C1 segment of cervical spinal cord (tissue), 14 donors: Measurements from ENCODE around the gene DNER.

Experiments used
- DNase-seq, 14 donors: peaks; one replicate each; lab custom pipeline; 2025; lab: John Stamatoyannopoulos, UW

The DNER gene

DNA sequence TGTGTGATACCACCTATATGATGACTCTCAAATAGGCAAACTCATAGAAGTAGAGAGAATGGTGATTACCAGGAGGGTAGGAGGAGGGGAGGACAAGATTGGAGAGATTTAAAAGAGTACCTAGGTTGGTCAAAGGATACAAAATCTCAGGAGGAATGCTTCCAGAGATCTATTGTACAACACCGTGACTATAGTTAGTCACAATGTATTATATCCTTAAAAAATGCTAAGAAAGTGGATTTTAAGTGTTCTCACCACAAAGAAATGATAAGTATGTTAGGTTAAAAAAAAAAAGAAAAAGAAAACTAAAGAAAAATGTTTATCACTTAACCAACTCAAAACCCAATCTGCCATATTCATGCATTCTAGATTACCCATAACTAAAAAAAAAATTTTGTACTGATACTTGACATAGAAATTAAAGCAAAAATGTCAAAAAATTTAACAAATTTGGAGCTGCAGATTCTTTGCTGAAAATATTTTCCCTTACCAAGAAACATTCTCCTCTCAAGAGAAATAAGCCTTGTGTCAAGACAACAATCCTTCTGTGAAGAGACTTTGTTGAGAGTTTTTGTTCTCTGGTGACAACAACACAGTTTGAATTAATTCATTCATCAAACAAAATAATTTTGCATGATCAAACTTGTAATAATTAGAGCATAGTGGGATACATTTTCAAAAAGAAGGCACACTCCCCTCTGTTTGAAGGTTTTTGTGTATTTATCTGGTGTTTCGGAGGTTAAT is 213.1 kb downstream of the DNER start:
- DNase-seq: no peak

GRCh38 chr2:229492034-229492433 is 222.3 kb downstream of the DNER start:
- DNase-seq: no peak

DNA sequence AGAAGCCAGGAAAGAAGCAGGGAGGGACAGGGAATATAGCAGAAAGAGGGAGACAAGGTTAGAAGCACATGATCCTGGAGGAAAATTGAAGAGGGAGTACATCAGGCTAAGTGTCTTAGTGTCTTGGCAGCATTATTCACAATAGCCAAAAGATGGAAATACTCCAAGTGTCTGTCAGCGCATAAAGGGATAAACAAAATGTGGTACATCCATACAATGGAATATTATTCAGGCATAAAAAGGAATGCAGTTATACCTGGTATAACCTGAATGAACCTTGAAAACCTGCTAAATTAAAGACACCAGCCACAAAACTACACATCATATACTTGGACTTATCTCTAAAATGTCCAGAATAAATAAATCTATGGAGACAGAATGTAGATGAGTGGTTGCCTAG is 224.2 kb downstream of the DNER start:
- no peak for DNase-seq

DNA sequence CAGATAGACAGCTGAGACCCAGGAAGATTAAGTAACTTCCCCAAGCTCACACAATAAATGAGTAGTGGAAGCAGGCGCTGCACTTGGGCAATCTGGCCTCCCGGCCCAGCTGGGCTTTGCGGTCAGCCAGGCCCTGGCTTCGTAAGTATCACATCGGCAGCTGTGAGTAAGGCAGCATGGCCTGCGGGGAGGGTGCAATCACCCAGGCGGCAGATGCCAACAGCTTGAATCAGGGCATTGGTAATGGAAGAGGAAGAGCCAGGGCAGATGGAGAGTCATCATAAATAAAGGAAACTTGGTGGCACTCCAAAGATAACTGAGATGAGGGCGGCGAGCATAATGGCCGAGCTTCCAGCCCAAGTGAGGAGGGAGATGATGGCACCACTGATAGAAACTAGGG is 225.3 kb downstream of the DNER start:
- peak in 4 of 14 donors; percentile 7 to 61 (median 22) for DNase-seq

GRCh38 chr2:229488232-229488631 is 226.1 kb downstream of the DNER start:
- no peak for DNase-seq

GRCh38 chr2:229486673-229487072 is 227.7 kb downstream of the DNER start:
- no peak for DNase-seq

DNA sequence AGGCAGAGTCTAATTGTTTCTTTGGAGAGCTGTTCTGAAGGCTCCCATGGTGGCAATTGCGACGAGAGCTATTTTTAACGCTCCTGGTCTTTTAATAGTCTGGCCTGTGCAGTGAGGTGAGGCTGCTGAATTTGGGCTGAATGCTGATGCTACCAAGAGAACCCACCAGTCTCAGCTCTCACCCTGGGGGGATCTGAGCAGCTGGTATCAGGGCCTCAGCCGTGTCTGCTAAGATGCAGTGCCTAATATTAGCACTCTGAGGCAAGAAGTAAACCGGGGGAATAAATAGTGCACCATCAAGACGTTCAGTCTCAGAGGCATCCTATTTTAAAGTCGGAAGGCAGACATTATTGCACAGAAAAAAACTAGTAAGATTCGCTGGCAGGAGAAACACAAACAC is 228.5 kb downstream of the DNER start:
- DNase-seq: peak in 1 of 14 donors; percentile 61

GRCh38 chr2:229477269-229477755 is 237.0 kb downstream of the DNER start:
- no peak for DNase-seq

DNA sequence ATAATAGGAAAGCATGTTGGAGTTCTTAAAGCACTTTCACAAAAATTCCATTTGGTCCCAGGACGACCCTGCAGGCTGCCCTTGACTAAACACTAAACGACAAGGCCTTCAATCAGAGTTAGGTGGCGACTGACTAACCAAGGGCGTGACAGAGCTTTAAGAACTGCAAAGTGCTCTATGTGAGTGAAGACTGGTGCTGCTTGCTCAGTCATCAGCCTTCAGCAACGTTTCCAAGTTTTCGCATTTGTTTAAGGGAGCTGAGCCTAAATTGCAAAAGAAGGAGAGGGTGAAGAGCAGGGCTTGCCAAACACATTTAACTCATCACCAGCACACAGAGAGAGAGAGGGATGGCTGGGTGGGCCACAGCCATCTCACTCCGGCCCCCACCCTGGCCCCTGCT is 238.6 kb downstream of the DNER start:
- no peak for DNase-seq

GRCh38 chr2:229474125-229474524 is 240.2 kb downstream of the DNER start:
- DNase-seq: no peak

- no peak for DNase-seq
Observed at GRCh38 chr2:229470781-229471180, 243.6 kb downstream of the DNER start.

DNA sequence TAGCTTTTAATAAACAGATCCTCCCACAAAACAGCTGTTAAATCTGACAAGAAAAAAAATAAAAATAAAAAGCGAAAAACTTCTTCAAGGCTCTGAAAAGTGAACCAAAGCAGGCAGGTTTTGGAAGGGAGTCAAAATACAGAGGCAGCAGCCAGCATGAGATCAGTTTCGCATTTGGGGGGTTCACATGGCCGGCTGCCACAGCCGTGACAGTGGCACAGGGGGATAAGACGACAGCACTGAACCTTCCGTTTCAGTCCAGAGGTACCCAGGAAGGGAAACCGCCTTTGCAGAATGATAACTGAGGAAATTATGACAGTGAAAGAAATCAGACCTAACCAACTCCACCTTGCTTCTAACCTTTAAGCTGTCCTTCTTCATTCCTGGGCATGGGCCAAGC is 246.6 kb downstream of the DNER start:
- DNase-seq: no peak

GRCh38 chr2:229463841-229464346 is 250.5 kb downstream of the DNER start:
- no peak for DNase-seq

GRCh38 chr2:229462112-229462511 is 252.2 kb downstream of the DNER start:
- no peak for DNase-seq

GRCh38 chr2:229456091-229456490 is 258.3 kb downstream of the DNER start:
- no peak for DNase-seq

- no peak for DNase-seq
Observed at GRCh38 chr2:229454934-229455631, 259.3 kb downstream of the DNER start.

- no peak for DNase-seq
Observed at GRCh38 chr2:229453230-229453629, 261.1 kb downstream of the DNER start.

GRCh38 chr2:229451852-229452251 is 262.5 kb downstream of the DNER start:
- no peak for DNase-seq

DNA sequence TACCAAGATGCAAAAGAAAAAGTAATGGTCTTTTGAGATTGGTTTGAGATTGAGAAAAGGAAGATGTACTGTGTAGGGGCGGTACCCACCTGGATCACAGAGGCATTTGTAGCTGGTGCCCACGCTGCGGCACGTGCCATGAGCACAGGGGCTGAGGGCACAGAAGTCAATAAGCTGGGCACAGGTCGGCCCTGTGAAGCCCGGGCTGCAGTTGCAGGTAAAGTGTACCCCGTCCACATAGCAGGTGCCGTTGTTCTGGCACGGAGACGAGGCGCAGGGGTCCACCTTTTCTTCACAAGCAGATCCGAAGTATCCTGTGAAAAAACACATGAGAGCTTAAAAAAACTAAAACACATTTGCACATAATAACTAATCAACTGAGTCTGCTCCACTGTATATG is 267.1 kb downstream of the DNER start:
- no peak for DNase-seq

GRCh38 chr2:229446350-229446749 is 268.0 kb downstream of the DNER start:
- DNase-seq: peak in 6 of 14 donors; percentile 15 to 74 (median 36)

GRCh38 chr2:229445501-229446211 is 268.7 kb downstream of the DNER start:
- peak in 10 of 14 donors; percentile 5 to 86 (median 50) for DNase-seq

DNA sequence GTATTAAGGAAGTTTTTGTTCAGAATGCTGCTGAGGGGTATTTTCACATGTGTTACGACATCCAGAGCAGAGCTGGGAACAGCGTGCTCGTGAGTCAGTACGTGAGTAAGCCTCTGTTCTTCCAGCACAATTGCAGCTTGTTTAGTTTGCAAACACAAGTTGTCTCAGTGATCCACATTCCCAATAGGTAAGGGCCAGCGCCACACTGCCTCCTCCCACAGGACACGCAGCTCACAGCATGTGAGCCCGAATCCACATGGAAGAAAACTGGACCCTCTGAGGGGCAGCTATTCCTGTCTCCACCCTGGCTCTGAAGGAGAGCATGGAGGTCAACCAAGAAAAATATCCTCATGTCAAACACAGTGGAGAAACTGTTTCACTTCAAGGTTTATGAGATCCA is 269.3 kb downstream of the DNER start:
- peak in 11 of 14 donors; percentile 10 to 78 (median 57) for DNase-seq
